GM21423 (cell line): Measurements from ENCODE around the gene MPL.

Experiments used
- ATAC-seq: cut with Tn5 transposase; IDR thresholded peaks from one replicate; pipeline ENCODE4 v1.9.1; 2021; ENCODE audit warnings: mild to moderate bottlenecking, moderate library complexity; ENCODE audit not compliant: unreplicated experiment

The MPL gene

GRCh38 chr1:43321331-43321891 is 16.2 kb upstream of the MPL start:
- no peak for ATAC-seq

DNA sequence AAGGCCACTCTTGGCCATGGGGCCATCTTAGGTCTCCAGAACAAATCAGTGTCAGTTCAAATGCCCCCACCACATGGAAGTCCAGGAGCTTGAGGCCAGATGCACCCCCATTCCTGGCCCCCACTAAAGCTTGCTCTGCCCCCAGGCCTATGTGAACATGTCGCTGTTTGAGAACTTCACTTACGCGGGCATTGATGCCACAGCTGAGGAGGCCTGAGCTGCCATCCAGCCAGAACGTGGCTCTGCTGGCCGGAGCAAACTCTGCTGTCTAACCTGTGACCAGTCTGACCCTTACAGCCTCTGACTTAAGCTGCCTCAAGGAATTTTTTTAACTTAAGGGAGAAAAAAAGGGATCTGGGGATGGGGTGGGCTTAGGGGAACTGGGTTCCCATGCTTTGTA is 15.1 kb upstream of the MPL start:
- no peak for ATAC-seq

- ATAC-seq: no peak
These were observed 12.8 kb upstream of the MPL start for GRCh38 chr1:43324810-43325209.

GRCh38 chr1:43325381-43325780 is 12.2 kb upstream of the MPL start:
- no peak for ATAC-seq

DNA sequence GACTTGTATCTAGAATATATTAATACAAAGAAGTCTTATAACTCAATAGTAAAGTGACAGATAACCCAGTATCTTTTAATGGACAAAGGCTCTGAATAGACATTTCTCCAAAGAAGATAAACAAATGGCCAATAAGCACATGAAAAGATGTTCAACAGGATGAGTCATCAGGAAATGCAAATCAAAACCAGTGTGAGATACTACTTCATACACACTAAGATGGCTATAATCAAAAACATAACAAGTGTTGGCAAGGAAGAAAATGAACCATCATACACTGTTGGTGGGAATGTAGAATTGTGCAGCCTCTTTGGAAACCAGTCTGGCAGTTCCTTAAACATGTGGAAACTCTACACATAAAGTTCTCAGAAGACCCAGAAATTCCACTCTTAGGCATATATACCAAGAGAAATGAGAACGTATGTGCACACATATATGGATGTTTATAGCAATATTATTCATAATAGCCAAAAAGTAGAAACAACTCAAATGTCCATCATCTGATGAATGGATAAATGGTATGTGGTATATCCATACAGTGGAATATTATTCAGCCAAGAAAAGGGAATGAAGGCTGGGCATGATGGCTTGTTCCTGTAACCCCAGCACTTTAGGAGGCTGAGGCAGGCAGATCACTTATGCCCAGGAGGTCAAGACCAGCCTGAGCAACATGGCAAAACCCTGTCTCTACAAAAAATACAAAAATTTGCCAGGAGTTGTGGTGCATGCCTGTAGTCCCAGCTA is 9.9 kb upstream of the MPL start:
- no peak for ATAC-seq

DNA sequence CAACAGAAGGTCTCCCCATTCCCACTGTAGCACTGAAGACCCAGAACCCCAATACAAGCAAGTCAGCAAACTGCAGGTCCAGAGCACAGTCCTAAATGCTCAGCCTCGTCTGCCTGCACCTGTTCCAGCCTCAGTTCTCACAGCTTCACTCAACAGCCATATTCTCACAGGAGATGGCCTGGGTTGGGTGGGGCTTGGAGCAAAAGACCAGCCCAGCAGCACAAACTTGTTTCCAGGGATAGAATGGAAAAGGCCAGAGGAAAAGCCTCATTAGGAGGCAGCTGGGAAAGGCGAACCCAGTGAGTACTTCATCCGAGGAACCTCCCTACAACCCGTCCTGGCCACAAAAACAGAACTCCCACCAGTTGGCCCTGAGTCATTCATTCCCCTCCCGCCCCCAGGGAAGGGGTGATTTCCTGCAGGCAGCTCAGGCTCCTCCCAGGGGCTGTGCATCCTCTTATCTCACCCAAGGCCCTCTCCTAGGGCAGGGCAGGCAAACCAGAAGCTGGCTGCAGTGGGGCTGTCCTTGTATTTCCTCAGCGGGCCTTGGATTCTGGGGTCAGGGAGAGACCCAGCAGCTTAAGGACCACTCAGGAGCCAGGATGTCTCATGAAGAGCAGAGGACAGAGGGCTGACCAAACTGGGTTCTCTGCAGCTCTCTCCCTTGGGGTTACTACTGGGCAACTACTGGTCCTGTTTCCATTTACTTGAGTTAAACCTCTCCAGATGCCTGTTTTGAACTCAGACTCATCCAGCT is 7.4 kb upstream of the MPL start:
- ATAC-seq: no peak

DNA sequence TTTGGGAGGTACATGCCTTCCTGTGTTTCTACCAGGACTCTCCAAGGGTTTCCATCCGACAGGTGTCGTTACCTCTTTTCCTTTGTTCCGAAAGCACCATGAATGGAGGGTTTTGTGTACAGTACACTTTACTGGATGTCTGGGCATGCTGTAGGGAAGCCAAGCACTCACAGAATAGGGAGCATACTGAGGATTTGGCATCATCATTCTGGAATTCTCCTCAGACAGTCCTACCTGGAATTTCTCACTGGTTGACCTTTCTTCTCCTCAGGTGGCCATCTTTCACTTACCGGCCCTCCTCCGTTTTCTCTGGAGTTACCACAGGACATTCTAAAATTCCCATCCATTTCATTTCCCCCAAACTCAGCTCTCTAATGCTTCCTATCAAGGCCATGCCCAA is 5.9 kb upstream of the MPL start:
- ATAC-seq: no peak

DNA sequence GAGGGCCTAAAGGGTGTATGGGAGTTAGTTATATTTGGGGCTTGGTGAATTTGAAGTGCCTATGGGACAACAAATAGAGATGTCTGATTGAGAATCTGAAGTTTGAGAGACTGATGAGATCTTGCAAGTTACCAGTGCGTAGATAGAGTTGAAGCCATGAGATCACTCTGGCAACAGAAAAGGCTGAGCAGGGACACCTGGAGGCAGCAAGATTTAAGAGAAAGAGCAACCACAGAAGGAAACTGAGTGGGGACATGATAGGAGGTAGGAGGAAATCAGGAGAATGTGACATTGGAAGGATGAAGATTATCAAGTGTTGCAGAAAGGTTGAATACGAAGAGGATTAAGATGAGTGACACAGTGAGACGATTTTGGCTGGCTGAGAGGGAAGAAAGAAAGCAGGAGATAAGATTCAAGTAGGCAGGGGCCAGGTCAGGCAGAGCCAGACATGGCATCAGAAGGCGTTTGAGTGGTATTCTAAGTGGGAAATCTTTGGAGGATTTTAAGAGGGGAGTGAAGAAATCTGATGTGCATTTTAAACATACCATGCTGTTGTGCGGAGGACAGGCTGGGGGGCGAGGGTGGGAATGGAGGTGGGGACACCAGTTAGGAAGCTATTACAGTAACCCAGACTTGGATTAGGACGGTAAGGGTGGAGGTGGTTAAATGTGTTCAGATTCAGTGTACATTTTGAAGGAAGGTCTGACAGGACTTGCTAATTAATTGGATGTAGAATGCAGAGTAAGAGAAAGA is 3.0 kb upstream of the MPL start:
- no peak for ATAC-seq

DNA sequence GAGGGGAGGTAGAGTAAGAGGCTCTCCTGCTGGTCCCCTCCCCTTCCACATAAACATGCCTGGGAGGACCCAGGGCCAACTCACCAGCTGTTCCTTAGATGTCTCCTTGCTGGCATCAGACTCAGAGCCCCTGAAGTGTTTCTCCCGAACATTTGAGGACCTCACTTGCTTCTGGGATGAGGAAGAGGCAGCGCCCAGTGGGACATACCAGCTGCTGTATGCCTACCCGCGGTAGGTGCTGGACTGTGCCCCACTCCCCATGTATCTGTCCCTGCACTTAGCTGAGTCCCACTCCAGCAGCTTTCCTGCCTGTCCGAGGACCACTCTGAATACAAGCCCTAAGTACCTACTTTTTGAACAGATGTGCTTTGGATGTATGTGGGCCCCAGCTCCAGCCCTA is 383 bp downstream of the MPL start:
- no peak for ATAC-seq

- no peak for ATAC-seq
These were observed 2.1 kb downstream of the MPL start for GRCh38 chr1:43339584-43340232.

- no peak for ATAC-seq
These were observed 2.9 kb downstream of the MPL start for GRCh38 chr1:43340559-43340958.

DNA sequence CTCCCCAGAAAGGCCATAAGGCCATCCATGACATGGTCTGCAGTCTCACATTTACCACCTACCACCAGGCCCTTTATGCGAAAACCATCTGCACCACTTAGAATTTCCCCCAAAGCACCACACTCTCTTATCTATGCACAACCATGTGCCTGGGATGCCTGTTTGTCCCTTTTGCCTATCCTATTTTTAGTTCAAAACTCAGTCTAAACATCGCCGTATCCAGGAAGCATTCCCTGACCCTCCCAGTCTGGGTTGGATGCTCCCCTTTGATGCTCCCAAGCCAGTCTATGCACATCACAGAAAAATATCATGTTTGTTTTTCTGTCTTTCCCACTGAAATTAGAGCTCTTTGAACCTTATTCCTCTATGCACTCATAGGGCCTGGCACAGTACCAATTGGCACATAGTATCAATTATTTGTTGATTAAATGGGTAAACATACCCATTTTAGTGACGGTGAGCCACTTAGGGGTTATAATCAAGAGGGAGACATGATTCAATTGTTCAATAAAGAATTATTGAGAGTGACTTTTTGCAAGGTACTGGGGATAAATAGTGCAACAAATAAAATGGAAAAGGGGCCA is 6.7 kb downstream of the MPL start:
- no peak for ATAC-seq

- no peak for ATAC-seq
These were observed 7.5 kb downstream of the MPL start for GRCh38 chr1:43345120-43345519.

- no peak for ATAC-seq
These were observed 9.0 kb downstream of the MPL start for GRCh38 chr1:43346636-43347035.

DNA sequence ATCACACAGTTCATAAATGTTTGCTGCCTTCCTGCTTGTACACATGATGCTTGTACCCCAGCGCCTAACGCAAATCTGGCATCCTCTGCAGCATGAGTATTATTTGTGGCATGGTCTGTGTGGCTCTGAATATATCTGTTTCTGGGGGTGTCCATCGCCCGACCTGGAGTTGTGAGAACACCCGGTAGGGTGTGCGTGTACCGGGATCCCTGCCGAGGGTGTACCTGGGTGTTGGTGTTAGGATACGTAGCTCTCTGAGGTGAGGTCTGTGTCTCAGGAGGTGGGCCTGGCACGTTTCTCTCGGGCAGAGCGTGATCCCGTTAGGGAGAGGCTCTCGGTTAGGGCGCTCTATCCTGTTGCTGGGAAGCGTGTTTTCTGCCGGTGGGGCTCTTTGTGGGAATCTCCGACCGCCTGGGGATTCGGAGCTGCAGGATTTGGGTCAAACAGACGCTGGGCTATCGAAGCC is 10.8 kb downstream of the MPL start:
- no peak for ATAC-seq

DNA sequence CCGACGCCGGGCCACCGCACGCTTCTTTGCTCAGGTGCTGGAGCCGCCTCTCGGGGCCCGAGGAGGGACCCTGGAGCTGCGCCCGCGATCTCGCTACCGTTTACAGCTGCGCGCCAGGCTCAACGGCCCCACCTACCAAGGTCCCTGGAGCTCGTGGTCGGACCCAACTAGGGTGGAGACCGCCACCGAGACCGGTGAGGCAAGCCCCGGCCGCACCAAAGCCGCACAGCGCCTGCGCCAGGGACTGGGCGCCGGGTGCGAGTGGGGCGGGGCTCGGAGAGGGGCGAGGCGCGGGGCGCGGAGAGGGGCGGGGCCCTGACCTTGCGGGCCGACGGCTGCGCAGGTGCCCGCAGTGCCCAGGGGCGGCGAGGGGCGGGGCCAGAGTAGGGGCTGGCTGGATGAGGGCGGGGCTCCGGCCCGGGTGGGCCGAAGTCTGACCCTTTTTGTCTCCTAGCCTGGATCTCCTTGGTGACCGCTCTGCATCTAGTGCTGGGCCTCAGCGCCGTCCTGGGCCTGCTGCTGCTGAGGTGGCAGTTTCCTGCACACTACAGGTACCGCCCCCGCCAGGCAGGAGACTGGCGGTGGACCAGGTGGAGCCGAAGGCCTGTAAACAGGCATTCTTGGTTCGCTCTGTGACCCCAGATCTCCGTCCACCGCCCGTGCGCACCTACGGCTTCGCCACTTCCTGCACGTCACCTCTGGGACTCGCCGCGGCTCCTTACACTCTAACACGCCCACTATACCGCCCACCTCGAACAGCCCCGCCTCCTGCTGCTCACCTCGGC is 11.4 kb downstream of the MPL start:
- ATAC-seq: peak; percentile 58

GRCh38 chr1:43349594-43350306 is 12.1 kb downstream of the MPL start:
- no peak for ATAC-seq

DNA sequence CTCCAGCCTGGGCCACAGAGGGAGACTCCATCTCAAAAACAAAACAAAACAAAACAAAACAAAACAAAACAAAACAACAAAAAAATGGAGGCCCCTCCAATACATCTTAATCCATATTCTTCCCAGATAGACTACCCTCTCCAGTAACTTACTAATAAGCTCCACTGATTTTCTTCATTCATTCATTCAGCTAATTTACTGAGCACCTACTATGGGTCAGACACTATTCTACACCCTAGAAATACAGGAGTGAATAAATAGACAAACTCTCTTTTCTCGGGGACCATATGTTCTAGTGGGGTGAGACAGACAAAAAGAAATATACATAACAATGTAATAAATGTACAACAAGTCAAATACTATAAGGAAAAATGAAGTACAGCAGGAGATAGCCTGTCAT is 13.4 kb downstream of the MPL start:
- ATAC-seq: no peak
